WTC11 (cell line): Measurements from ENCODE around the gene EPHA2. TPM values are rescaled to one million over a fixed set of nuclear protein-coding genes. Genes with fewer than 3 reads are reported as not detected.

Source experiments
- ATAC-seq: fragments of 200-7000 bp; cut with Tn5 transposase; 2 replicates; pipeline ENCODE4 v1.10.0; 2021; ENCODE audit warnings: mild to moderate bottlenecking, moderate library complexity
- CTCF ChIA-PET: fragments of 300-600 bp; sonication (Branson Sonifier 250); formaldehyde crosslinking; loops from one replicate; lab custom pipeline; 2021; ENCODE audit warnings: antibody characterized with exemption; lab: Charles Lee
- POLR2A ChIA-PET: fragments of 350-600 bp; sonication (Branson Sonifier 250); formaldehyde crosslinking; loops from one replicate; lab custom pipeline; 2021; ENCODE audit warnings: antibody characterized with exemption; lab: Charles Lee
- DNase-seq: peaks from one replicate; pipeline ENCODE4 v3.0.0; 2021; ENCODE audit warnings: low spot score
- H3K27ac Mint-ChIP-seq: 2 replicates; pipeline ENCODE4 v1.8.0; 2021; ENCODE audit warnings: mixed read lengths
- H3K27me3 Mint-ChIP-seq: 2 replicates; pipeline ENCODE4 v1.8.0; 2021; ENCODE audit warnings: low read depth, mild to moderate bottlenecking, moderate library complexity, mixed read lengths
- H3K36me3 Mint-ChIP-seq: 2 replicates; pipeline ENCODE4 v1.8.0; 2021; ENCODE audit warnings: mixed read lengths
- H3K4me1 Mint-ChIP-seq: 2 replicates; pipeline ENCODE4 v1.8.0; 2022; ENCODE audit warnings: mixed read lengths
- H3K4me3 Mint-ChIP-seq: 2 replicates; pipeline ENCODE4 v1.8.0; 2021; ENCODE audit warnings: mild to moderate bottlenecking, moderate library complexity, mixed read lengths
- H3K9me3 Mint-ChIP-seq: 2 replicates; pipeline ENCODE4 v1.8.0; 2021; ENCODE audit warnings: mixed read lengths
- AR ChIP-seq: fragments of 250-450 bp; sonication (Bioruptor Pico); IDR thresholded peaks from 2 replicates; pipeline ENCODE4 v1.9.0; 2021; ENCODE audit warnings: mild to moderate bottlenecking
- ATF3 ChIP-seq: sonication (generic); formaldehyde crosslinking; conservative IDR thresholded peaks from 2 replicates; pipeline ENCODE4 v1.8.1; 2022; ENCODE audit warnings: mild to moderate bottlenecking, missing genetic modification reagents
- EMX1 ChIP-seq: fragments of 250-450 bp; sonication (Bioruptor Pico); IDR thresholded peaks from 2 replicates; pipeline ENCODE4 v1.8.0; 2021; ENCODE audit warnings: mild to moderate bottlenecking
- ETV6 ChIP-seq: sonication (generic); formaldehyde crosslinking; IDR thresholded peaks from 2 replicates; pipeline ENCODE4 v1.8.1; 2022; ENCODE audit warnings: mild to moderate bottlenecking, missing genetic modification reagents
- FOXK1 ChIP-seq: sonication (generic); formaldehyde crosslinking; IDR thresholded peaks from 2 replicates; pipeline ENCODE4 v1.8.0; 2022; ENCODE audit warnings: mild to moderate bottlenecking, moderate library complexity, missing genetic modification reagents
- GABPB1 ChIP-seq: sonication (generic); formaldehyde crosslinking; IDR thresholded peaks from 2 replicates; pipeline ENCODE4 v1.8.1; 2023; ENCODE audit warnings: mild to moderate bottlenecking, missing genetic modification reagents
- GRHL2 ChIP-seq: fragments of 250-450 bp; sonication (Bioruptor Pico); IDR thresholded peaks from 2 replicates; pipeline ENCODE4 v1.8.0; 2022; ENCODE audit warnings: mild to moderate bottlenecking, moderate library complexity; ENCODE audit not compliant: insufficient replicate concordance, severe bottlenecking
- HMGXB4 ChIP-seq: sonication (generic); formaldehyde crosslinking; IDR thresholded peaks from 2 replicates; pipeline ENCODE4 v1.8.1; 2023; ENCODE audit warnings: mild to moderate bottlenecking, moderate library complexity, missing genetic modification reagents
- MLX ChIP-seq: sonication (generic); formaldehyde crosslinking; IDR thresholded peaks from 2 replicates; pipeline ENCODE4 v1.8.1; 2023; ENCODE audit warnings: mild to moderate bottlenecking, missing genetic modification reagents, moderate library complexity
- MYBL2 ChIP-seq: sonication (generic); formaldehyde crosslinking; IDR thresholded peaks from 2 replicates; pipeline ENCODE4 v1.8.1; 2023; ENCODE audit warnings: mild to moderate bottlenecking, moderate library complexity, missing genetic modification reagents
- SP1 ChIP-seq: sonication (generic); formaldehyde crosslinking; conservative IDR thresholded peaks from 2 replicates; pipeline ENCODE4 v1.8.1; 2022; ENCODE audit warnings: missing genetic modification reagents
- TCF7 ChIP-seq: sonication (generic); formaldehyde crosslinking; IDR thresholded peaks from 2 replicates; pipeline ENCODE4 v1.8.0; 2022; ENCODE audit warnings: mild to moderate bottlenecking, low read depth, missing genetic modification reagents, moderate library complexity
- ZNF138 ChIP-seq: sonication (generic); formaldehyde crosslinking; conservative IDR thresholded peaks from 2 replicates; pipeline ENCODE4 v1.8.1; 2022; ENCODE audit warnings: mild to moderate bottlenecking, moderate library complexity, missing genetic modification reagents
- ZNF416 ChIP-seq: fragments of 250-450 bp; sonication (Bioruptor Pico); IDR thresholded peaks from 2 replicates; pipeline ENCODE4 v1.9.0; 2021; ENCODE audit warnings: mild to moderate bottlenecking, inconsistent platforms
- ZNF423 ChIP-seq: fragments of 250-450 bp; sonication (Bioruptor Pico); IDR thresholded peaks from 2 replicates; pipeline ENCODE4 v2.1.2; 2022; ENCODE audit warnings: mild to moderate bottlenecking, moderate library complexity
- total RNA-seq: library from RNA; stranded (reverse); gene quantifications from 3 replicates; pipeline ENCODE4 v1.2.3, GENCODE V29; 2021
- TF ChIP-seq, protein P1 (sequence below): fragments of 250-450 bp; sonication (Bioruptor Pico); conservative IDR thresholded peaks from 2 replicates; pipeline ENCODE4 v1.9.0; 2021; ENCODE audit warnings: mild to moderate bottlenecking
- TF ChIP-seq, protein P2 (sequence below): sonication (generic); formaldehyde crosslinking; IDR thresholded peaks from 2 replicates; pipeline ENCODE4 v1.8.1; 2023; ENCODE audit warnings: mild to moderate bottlenecking, missing genetic modification reagents, moderate library complexity
- TF ChIP-seq, protein P3 (sequence below): fragments of 200-600 bp; IDR thresholded peaks from 2 replicates; pipeline ENCODE4 v1.8.0; 2022; ENCODE audit warnings: antibody characterized with exemption

EPHA2 gene
- total RNA-seq, 1 experiment from 2014 or later = 44.4 TPM

DNA sequence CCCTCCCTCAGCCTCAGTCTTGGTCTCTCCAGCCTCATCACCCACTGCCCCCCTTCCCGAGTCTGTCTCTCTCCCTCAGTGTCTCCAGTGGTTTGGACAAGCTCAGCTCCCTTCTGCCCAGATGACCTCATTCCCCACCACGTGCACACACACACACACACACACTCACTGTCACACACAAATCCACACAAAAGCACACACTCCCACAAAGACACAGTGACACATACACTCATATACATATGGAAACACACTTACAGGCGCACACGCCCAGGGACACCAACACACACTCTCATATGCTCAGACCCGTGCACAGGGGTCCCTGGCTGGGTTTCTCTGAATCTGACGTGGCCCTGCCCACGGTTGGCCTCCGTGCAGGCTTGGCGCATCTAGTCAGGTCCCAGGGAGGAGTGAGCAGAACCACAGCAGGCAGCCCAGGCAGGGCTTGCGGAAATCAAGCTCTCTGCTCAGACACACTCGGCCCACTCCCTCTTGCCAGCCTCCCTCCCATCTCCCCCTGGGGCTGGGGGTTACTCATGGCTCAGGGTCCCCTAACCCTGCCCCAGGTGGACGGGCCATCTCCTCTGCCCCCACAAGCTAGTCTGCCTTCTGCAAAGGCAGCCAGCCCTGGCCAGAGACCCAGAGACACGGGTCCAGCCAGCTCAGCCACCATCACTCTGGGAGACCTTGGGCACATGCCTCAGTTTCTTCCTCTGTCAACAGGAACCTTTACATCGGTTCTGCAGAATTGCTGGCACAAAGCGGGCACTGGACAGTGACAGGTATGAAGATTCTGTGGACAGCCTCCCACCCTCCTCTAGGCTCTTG lies 43.9 kb downstream of the EPHA2 start:
- ChIA-PET POLR2A (no interaction called here), CTCF (interaction anchor here (2.6 to 3.1 kb wide), 2 partner anchors 29 to 32 kb away, joined by 18 to 28 read pairs; no protein-coding TSS in a partner anchor)
- TF ChIP-seq ZNF138 (CRISPR knock-in tag) (no peak), MYBL2 (no peak), HMGXB4 (no peak), FOXK1 (CRISPR knock-in tag) (no peak), ATF3 (CRISPR knock-in tag) (no peak), EMX1 (CRISPR knock-in tag) (no peak), SP1 (CRISPR knock-in tag) (no peak), AR (no peak), ZNF416 (CRISPR knock-in tag) (no peak)
- TF ChIP-seq, protein P1, sequence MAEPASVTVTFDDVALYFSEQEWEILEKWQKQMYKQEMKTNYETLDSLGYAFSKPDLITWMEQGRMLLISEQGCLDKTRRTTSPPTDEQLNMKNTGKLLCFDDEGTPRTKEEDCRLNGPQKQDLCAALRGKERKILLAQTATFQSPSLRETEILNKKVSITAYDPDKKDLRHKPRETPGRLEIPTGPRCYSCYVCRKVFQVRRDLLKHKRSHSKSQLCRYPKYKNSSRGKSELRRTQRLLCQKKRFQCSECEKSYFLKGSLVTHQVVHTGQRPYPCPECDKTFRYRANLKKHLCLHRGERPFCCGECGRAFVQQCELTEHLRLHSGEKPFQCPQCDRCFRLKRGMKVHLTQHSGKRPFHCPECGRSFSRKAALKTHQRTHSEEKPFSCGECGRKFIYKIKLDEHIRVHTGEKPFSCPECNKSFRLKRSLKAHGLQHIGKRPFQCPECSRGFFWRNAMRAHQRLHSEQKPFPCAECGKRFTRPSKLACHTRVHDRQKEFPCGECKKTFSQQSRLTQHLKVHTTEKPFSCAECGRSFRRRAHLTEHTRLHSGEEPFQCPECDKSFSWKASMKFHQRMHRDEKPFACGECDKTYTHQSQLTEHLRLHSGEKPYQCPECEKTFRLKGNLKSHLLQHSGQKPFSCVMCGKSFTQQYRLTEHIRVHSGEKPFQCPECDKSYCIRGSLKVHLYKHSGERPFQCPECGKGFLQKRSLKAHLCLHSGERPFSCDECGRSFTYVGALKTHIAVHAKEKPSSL (CRISPR knock-in tag) = no peak
- TF ChIP-seq, protein P2, sequence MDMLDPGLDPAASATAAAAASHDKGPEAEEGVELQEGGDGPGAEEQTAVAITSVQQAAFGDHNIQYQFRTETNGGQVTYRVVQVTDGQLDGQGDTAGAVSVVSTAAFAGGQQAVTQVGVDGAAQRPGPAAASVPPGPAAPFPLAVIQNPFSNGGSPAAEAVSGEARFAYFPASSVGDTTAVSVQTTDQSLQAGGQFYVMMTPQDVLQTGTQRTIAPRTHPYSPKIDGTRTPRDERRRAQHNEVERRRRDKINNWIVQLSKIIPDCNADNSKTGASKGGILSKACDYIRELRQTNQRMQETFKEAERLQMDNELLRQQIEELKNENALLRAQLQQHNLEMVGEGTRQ (CRISPR knock-in tag) = no peak
- Mint-ChIP-seq H3K9me3 (peaks cover 18% of the 10 kb centered on the region), H3K27ac (no peak overlapping the region), H3K4me1 (peaks cover 34% of the 10 kb centered on the region), H3K4me3 (no peak overlapping the region), H3K36me3 (peaks cover 14% of the 10 kb centered on the region), H3K27me3 (peaks cover 11% of the 10 kb centered on the region)
- no peak for ATAC-seq
- no peak for DNase-seq

DNA sequence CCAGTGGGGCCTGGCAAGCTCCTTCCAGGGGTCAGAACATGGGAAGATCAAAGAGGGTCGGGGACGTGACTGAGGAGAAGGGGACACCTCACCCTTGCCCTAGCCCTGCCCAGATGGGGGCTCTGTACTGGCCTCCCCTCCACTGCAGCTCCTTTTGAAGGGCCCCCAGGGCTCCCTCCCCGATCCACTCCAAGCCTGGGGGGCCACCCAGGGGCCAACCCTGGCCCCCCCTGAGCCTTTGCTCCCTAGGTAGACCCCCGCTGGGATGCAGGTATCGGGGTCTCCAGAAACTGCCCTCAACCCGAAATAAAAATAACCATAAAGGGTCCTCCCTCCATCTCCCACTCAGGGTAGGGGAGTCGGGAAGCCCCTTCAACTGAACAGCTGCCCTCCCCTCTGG lies 45.0 kb downstream of the EPHA2 start:
- POLR2A ChIA-PET = no interaction called here
- DNase-seq (no peak), ATAC-seq (no peak)
- Mint-ChIP-seq H3K36me3 (peaks cover 14% of the 10 kb centered on the region), H3K27ac (no peak overlapping the region), H3K4me1 (peaks cover 24% of the 10 kb centered on the region), H3K4me3 (no peak overlapping the region), H3K27me3 (peaks cover 11% of the 10 kb centered on the region), H3K9me3 (peaks cover 20% of the 10 kb centered on the region)
- CTCF ChIA-PET = interaction anchor here (0.6 to 1.3 kb wide), 2 partner anchors 28 to 209 kb away, joined by 3 to 6 read pairs; no protein-coding TSS in a partner anchor
- TF ChIP-seq GRHL2 (CRISPR knock-in tag) (no peak), MLX (CRISPR knock-in tag) (no peak), AR (no peak), ETV6 (CRISPR knock-in tag) (no peak), ZNF423 (no peak), GABPB1 (CRISPR knock-in tag) (no peak), TCF7 (no peak)
- TF ChIP-seq, protein P3, sequence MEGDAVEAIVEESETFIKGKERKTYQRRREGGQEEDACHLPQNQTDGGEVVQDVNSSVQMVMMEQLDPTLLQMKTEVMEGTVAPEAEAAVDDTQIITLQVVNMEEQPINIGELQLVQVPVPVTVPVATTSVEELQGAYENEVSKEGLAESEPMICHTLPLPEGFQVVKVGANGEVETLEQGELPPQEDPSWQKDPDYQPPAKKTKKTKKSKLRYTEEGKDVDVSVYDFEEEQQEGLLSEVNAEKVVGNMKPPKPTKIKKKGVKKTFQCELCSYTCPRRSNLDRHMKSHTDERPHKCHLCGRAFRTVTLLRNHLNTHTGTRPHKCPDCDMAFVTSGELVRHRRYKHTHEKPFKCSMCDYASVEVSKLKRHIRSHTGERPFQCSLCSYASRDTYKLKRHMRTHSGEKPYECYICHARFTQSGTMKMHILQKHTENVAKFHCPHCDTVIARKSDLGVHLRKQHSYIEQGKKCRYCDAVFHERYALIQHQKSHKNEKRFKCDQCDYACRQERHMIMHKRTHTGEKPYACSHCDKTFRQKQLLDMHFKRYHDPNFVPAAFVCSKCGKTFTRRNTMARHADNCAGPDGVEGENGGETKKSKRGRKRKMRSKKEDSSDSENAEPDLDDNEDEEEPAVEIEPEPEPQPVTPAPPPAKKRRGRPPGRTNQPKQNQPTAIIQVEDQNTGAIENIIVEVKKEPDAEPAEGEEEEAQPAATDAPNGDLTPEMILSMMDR = no peak
